Measurements from ENCODE around the gene SCN5A. TPM values are rescaled to one million over a fixed set of nuclear protein-coding genes. Genes with fewer than 3 reads are reported as not detected.

Gene SCN5A
- total and polyA plus RNA-seq, 2 of the 4 experiments (the other 2 are of a cell fraction): 1.9 to 2.0 TPM

- Histone ChIP-seq H2AK9ac (replicated peaks; ENCODE audit: low read depth, low read length, poor library complexity) (no peak overlapping the region), H4K91ac (ENCODE audit: insufficient read depth, low read depth, low read length) (no peak overlapping the region), H3K4ac (ENCODE audit: low read depth, low read length) (no peak overlapping the region), H2BK15ac (ENCODE audit: low read depth, low read length) (no peak overlapping the region), H3K56ac (ENCODE audit: extremely low read depth, insufficient read depth, low read length) (no peak overlapping the region), H2AK5ac (ENCODE audit: low read depth, low read length) (no peak overlapping the region), H4K8ac (ENCODE audit: low read depth in 2 of 2, low read length in 2 of 2) (no peak overlapping the region), H3K27ac (ENCODE audit: insufficient read depth, low read length) (no peak overlapping the region), H3K79me1 (ENCODE audit: low read depth in 1 of 2, low read length in 2 of 2) (no peaks in the 10 kb centered on the region), H3K27me3 (ENCODE audit: control insufficient read depth, insufficient read depth, low read length) (peaks cover 2% of the 10 kb centered on the region; the same call in 1 of the 2 replicates), H3K14ac (replicated peaks; ENCODE audit: low read depth, low read length) (no peak overlapping the region), H3K4me3 (ENCODE audit: insufficient read depth, low read depth, low read length) (no peak overlapping the region), H2BK20ac (ENCODE audit: low read depth, low read length) (no peak overlapping the region), H3K36me3 (ENCODE audit: control insufficient read depth, insufficient read depth, low read length) (no peaks in the 10 kb centered on the region), H2AFZ (replicated peaks; ENCODE audit: low read length, poor library complexity) (no peak overlapping the region), H4K20me1 (ENCODE audit: insufficient read depth, low read length) (no peaks in the 10 kb centered on the region), H3K18ac (ENCODE audit: low read depth, low read length) (no peak overlapping the region), H3K4me2 (ENCODE audit: low read depth, low read length) (no peak overlapping the region), H3K9ac (ENCODE audit: low read depth, low read length) (no peak overlapping the region), H4K5ac (ENCODE audit: low read depth, low read length) (no peak overlapping the region), H2BK5ac (ENCODE audit: low read depth, low read length, poor library complexity, severe bottlenecking) (no peak overlapping the region), H3K9me1 (ENCODE audit: insufficient read depth, low read length) (no peaks in the 10 kb centered on the region), H3K4me1 (ENCODE audit: control insufficient read depth, insufficient read depth, low read length) (no peaks in the 10 kb centered on the region), H3K9me3 (ENCODE audit: control insufficient read depth, insufficient read depth, low read length) (no peaks in the 10 kb centered on the region), H2BK120ac (ENCODE audit: low read depth, low read length) (no peak overlapping the region), H3K23ac (ENCODE audit: low read depth, low read length) (no peak overlapping the region)
- intact Hi-C loops (cut with micrococcal nuclease): no loop called here
- TF ChIP-seq RFX5 (IDR thresholded peaks at IDR 0.05; ENCODE audit: low read depth, low read length): no peak
- no TSS peak for BruUV-seq (replicated peaks)
- DNase-seq: no peak
- 96% methylated on average over 17 of the region's 33 CpGs; no CpG with 5 or more reads in 1 of the 2 experiments for WGBS, 2 experiments (ENCODE audit: extremely low coverage in 2 of 2, insufficient read length in 1 of 2)
- CTCF ChIA-PET: no interaction called here
- dilution Hi-C loops (cut with HindIII; ENCODE audit: low sequenced_read_pairs, unreplicated experiment): no loop called here
- no peak for ATAC-seq (ENCODE audit: low read depth)
- POLR2A ChIA-PET (ENCODE audit: unreplicated experiment): no interaction called here
- in situ Hi-C loops (cut with MboI; ENCODE audit: low sequenced_read_pairs): no loop called here
Measured at GRCh38 chr3:38549957-38550840, 99.3 kb downstream of the SCN5A start.

Measured in IMR-90 (cell line).